Measurements from ENCODE around the gene PFKP. TPM values are rescaled to one million over a fixed set of nuclear protein-coding genes. Genes with fewer than 3 reads are reported as not detected.
A peak's percentile ranks its signal among the peaks of the same experiment; 100 is the strongest.

PFKP gene
- polyA plus RNA-seq, 2 of the 4 experiments (the other 2 are of a cell fraction) = 164 to 279 TPM

GRCh38 chr10:3085785-3086567 is 18.6 kb downstream of the PFKP start:
- 0 out of 2 replicates have a peak, but pooled peaks have one; percentile 71 for TF ChIP-seq POLR2AphosphoS2 (conservative IDR thresholded peaks at IDR 0.05; ENCODE audit: low read length)
- no peak for TF ChIP-seq TP53 (CRISPR knock-in tag; IDR thresholded peaks at IDR 0.05)
- no peak for FAIRE-seq
- ChIA-PET POLR2A (no interaction called here), CTCF (interaction anchor here (0.9 to 1.4 kb wide), 2 partner anchors 10 to 34 kb away, joined by 3 read pairs; no protein-coding TSS in a partner anchor)
- Histone ChIP-seq H3K27ac (peak overlapping the region; percentile 61 to 84), H3K4me1 (peaks cover 87% of the 10 kb centered on the region), H3K4me3 (no peak overlapping the region), H3K4me2 (peak overlapping the region; percentile 24), H3K9me3 (no peaks in the 10 kb centered on the region)
- WGBS (ENCODE audit: missing lambda C conversion rate) = 77% methylated on average over 18 of the region's 20 CpGs
- ATAC-seq = no peak
- DNase-seq (ENCODE audit: low read depth in 1 of 2, low spot score in 1 of 2) = no peak

GRCh38 chr10:3090388-3090787 is 23.0 kb downstream of the PFKP start:
- ChIA-PET CTCF (interaction anchor here (1.1 to 4.0 kb wide), 10 partner anchors 10 to 163 kb away, joined by 3 to 24 read pairs (median 7); no protein-coding TSS in a partner anchor), POLR2A (interaction anchor here (0.8 to 2.2 kb wide), 10 partner anchors 9 to 82 kb away, joined by 3 to 24 read pairs (median 6); partner anchors contain the start of genes PFKP and PITRM1)
- peak in 1 of 2 experiments; percentile 53 for DNase-seq (ENCODE audit: low read depth in 1 of 2, low spot score in 1 of 2)
- no peak for FAIRE-seq
- Histone ChIP-seq H3K4me3 (peak overlapping the region; percentile 12; the same call in 2 of the 3 replicates), H3K27ac (peak overlapping the region; percentile 92 to 99), H3K9me3 (no peaks in the 10 kb centered on the region), H3K4me1 (peaks cover 88% of the 10 kb centered on the region), H3K4me2 (peak overlapping the region; percentile 79)
- TF ChIP-seq POLR2AphosphoS2 (conservative IDR thresholded peaks at IDR 0.05; ENCODE audit: low read length) (0 out of 2 replicates have a peak, but pooled peaks have one; percentile 50), RNF2 (IDR thresholded peaks at IDR 0.05; ENCODE audit: borderline replicate concordance, low read depth) (no peak)
- WGBS (ENCODE audit: missing lambda C conversion rate) = 25% methylated on average over 8 of the region's 12 CpGs
- ATAC-seq = peak in 1 of 2 experiments; percentile 32; a peak in 3 of 6 replicates

- ATAC-seq (peak; percentile 57 to 65), FAIRE-seq (no peak), DNase-seq (ENCODE audit: low read depth in 1 of 2, low spot score in 1 of 2) (peak; percentile 84 to 95)
- Histone ChIP-seq H3K4me3 (peak overlapping the region; percentile 12; the same call in 2 of the 3 replicates), H3K4me2 (peak overlapping the region; percentile 79), H3K4me1 (peaks cover 86% of the 10 kb centered on the region), H3K9me3 (no peaks in the 10 kb centered on the region), H3K27ac (peak overlapping the region; percentile 92 to 99)
- 2% methylated on average over 17 of the region's 17 CpGs for WGBS (ENCODE audit: missing lambda C conversion rate)
- ChIA-PET POLR2A (interaction anchor here (0.5 to 2.2 kb wide), 15 partner anchors 8 to 81 kb away, joined by 3 to 24 read pairs (median 4); partner anchors contain the start of genes PFKP and PITRM1), CTCF (interaction anchor here (1.1 to 4.0 kb wide), 13 partner anchors 10 to 163 kb away, joined by 3 to 24 read pairs (median 5); partner anchors contain the start of gene PFKP)
- TF ChIP-seq ZC3H11A (IDR thresholded peaks at IDR 0.05) = no peak
- TF ChIP-seq JUN (IDR thresholded peaks at IDR 0.05) = peak in 1 of 2 experiments; percentile 86; a peak in 4 of 5 replicates
- 0 out of 2 replicates have a peak, but pooled peaks have one; percentile 14 for TF ChIP-seq PBX3 (IDR thresholded peaks at IDR 0.05)
- peak; percentile 90 for TF ChIP-seq JUNB (IDR thresholded peaks at IDR 0.05)
- no peak for TF ChIP-seq EHMT2 (IDR thresholded peaks at IDR 0.05; ENCODE audit: low read depth)
- TF ChIP-seq ZSCAN20 (CRISPR knock-in tag; IDR thresholded peaks at IDR 0.05) = no peak
- peak; percentile 85 to 94; a peak in 4 of 5 replicates for TF ChIP-seq EP300 (IDR thresholded peaks at IDR 0.05)
- no peak for TF ChIP-seq KDM1A (IDR thresholded peaks at IDR 0.05; ENCODE audit: low read depth)
- peak; percentile 68; the same call in 1 of the 2 replicates for TF ChIP-seq HOXB5 (CRISPR knock-in tag; IDR thresholded peaks at IDR 0.05)
- peak; percentile 82 for TF ChIP-seq MAX (IDR thresholded peaks at IDR 0.05)
- TF ChIP-seq CTCF (IDR thresholded peaks at IDR 0.05) = no peak
- TF ChIP-seq RAD21 (conservative IDR thresholded peaks at IDR 0.05 in 1 of 2, IDR thresholded peaks at IDR 0.05 in 1 of 2) = peak in 1 of 2 experiments; percentile 3; a peak in 2 of 5 replicates
- no peak for TF ChIP-seq NR3C1 (IDR thresholded peaks at IDR 0.05)
- peak; percentile 61; the same call in 1 of the 2 replicates for TF ChIP-seq HES2 (IDR thresholded peaks at IDR 0.05)
- TF ChIP-seq CHD2 (IDR thresholded peaks at IDR 0.05; ENCODE audit: low read length, partially characterized antibody) = no peak
- peak; percentile 45; the same call in 1 of the 2 replicates for TF ChIP-seq RARB (CRISPR knock-in tag; IDR thresholded peaks at IDR 0.05)
- no peak for TF ChIP-seq NFE2L2 (conservative IDR thresholded peaks at IDR 0.05; ENCODE audit: low read length)
- TF ChIP-seq GATA3 (IDR thresholded peaks at IDR 0.05; ENCODE audit: borderline replicate concordance) = peak; percentile 78
- TF ChIP-seq REST (IDR thresholded peaks at IDR 0.05) = no peak
These were observed 23.8 kb downstream of the PFKP start for GRCh38 chr10:3090914-3091787.

All from A549 (cell line).